Measurements from ENCODE around the gene BCAS3.

- TF ChIP-seq CTCF (IDR thresholded peaks at IDR 0.05; ENCODE audit: low read depth, low read length, poor library complexity, severe bottlenecking): no peak
- TF ChIP-seq EZH2phosphoT487 (IDR thresholded peaks at IDR 0.05; ENCODE audit: borderline replicate concordance, low read length): no peak
Observed at GRCh38 chr17:61403801-61404662, 726.4 kb downstream of the BCAS3 start.

All from DOHH2 (cell line).